GM23338 (cell line): ENCODE results near the gene UVRAG. TPM values are rescaled to one million over a fixed set of nuclear protein-coding genes. Genes with fewer than 3 reads are reported as not detected.

Experiments used
- ATAC-seq: fragments of 200-7000 bp; cut with Tn5 transposase; 3 replicates; pipeline ENCODE4 v1.9.1; 2020
- DNase-seq: peaks from one replicate; pipeline ENCODE4 v3.0.0-alpha.2; 2015; ENCODE audit warnings: low spot score
- H2AFZ ChIP-seq: fragments of 200-600 bp; sonication (generic); 2 replicates; pipeline ENCODE4 v1.8.0; 2016; ENCODE audit warnings: antibody characterized with exemption, mild to moderate bottlenecking, moderate library complexity
- H3F3A ChIP-seq: fragments of 200-600 bp; sonication (generic); replicated peaks from 2 replicates; pipeline ENCODE4 v1.8.0; 2017; ENCODE audit warnings: antibody characterized with exemption, mixed run types, low read depth
- H3K27ac ChIP-seq: fragments of 200-600 bp; sonication (generic); 2 replicates; pipeline ENCODE4 v1.6.1; 2016; ENCODE audit warnings: low read depth
- H3K27me3 ChIP-seq: fragments of 200-600 bp; sonication (generic); 2 replicates; pipeline ENCODE4 v1.8.0; 2016; ENCODE audit warnings: mild to moderate bottlenecking, mixed run types, moderate library complexity; ENCODE audit not compliant: insufficient read depth
- H3K36me3 ChIP-seq: fragments of 200-600 bp; sonication (generic); 2 replicates; pipeline ENCODE4 v1.8.0; 2016; ENCODE audit warnings: mild to moderate bottlenecking; ENCODE audit not compliant: insufficient read depth
- H3K4me1 ChIP-seq: fragments of 200-600 bp; sonication (generic); 2 replicates; pipeline ENCODE4 v1.8.0; 2016; ENCODE audit warnings: mild to moderate bottlenecking, moderate library complexity; ENCODE audit not compliant: insufficient read depth
- H3K4me2 ChIP-seq: fragments of 200-600 bp; sonication (generic); 2 replicates; pipeline ENCODE4 v1.7.1; 2017; ENCODE audit warnings: mixed run types
- H3K4me3 ChIP-seq: fragments of 200-600 bp; sonication (generic); 2 replicates; pipeline ENCODE4 v1.6.1; 2016; ENCODE audit warnings: mixed run types
- H3K79me2 ChIP-seq: fragments of 200-600 bp; sonication (generic); replicated peaks from 2 replicates; pipeline ENCODE4 v1.8.0; 2017; ENCODE audit warnings: mild to moderate bottlenecking; ENCODE audit not compliant: insufficient read depth
- H3K9me2 ChIP-seq: fragments of 200-600 bp; sonication (generic); 2 replicates; pipeline ENCODE4 v1.8.0; 2017; ENCODE audit not compliant: insufficient read depth
- H4K20me1 ChIP-seq: fragments of 200-600 bp; sonication (generic); replicated peaks from 2 replicates; pipeline ENCODE4 v1.8.0; 2017; ENCODE audit warnings: mild to moderate bottlenecking; ENCODE audit not compliant: insufficient read depth
- H3K27ac Mint-ChIP-seq: 2 replicates; pipeline ENCODE4 v1.8.0; 2020; ENCODE audit warnings: inconsistent platforms, mild to moderate bottlenecking, moderate library complexity, mixed read lengths
- H3K27me3 Mint-ChIP-seq: 3 replicates; pipeline ENCODE4 v1.8.0; 2022; ENCODE audit warnings: low read depth, mild to moderate bottlenecking, moderate library complexity, mixed read lengths, inconsistent platforms; ENCODE audit not compliant: insufficient read depth, poor library complexity
- H3K36me3 Mint-ChIP-seq: 3 replicates; pipeline ENCODE4 v1.8.0; 2021; ENCODE audit warnings: low read depth, mild to moderate bottlenecking, inconsistent platforms, moderate library complexity, mixed read lengths
- H3K4me1 Mint-ChIP-seq: 3 replicates; pipeline ENCODE4 v1.8.0; 2020; ENCODE audit warnings: mild to moderate bottlenecking, inconsistent platforms, mixed read lengths
- H3K4me3 Mint-ChIP-seq: 3 replicates; pipeline ENCODE4 v1.8.0; 2021; ENCODE audit warnings: moderate library complexity, mild to moderate bottlenecking, inconsistent platforms, mixed read lengths
- H3K9me3 Mint-ChIP-seq: 3 replicates; pipeline ENCODE4 v1.8.0; 2020; ENCODE audit warnings: moderate library complexity, mild to moderate bottlenecking, inconsistent platforms, mixed read lengths
- CREB1 ChIP-seq: fragments of 250-450 bp; sonication (Bioruptor Pico); IDR thresholded peaks from 2 replicates; pipeline ENCODE4 v1.5.0; 2020; ENCODE audit warnings: low read depth, mild to moderate bottlenecking, moderate library complexity
- EZH2 ChIP-seq: fragments of 200-600 bp; sonication (generic); IDR thresholded peaks from one replicate; pipeline ENCODE4 v1.8.0; 2017; ENCODE audit warnings: antibody characterized with exemption, mild to moderate bottlenecking, low read depth; ENCODE audit not compliant: unreplicated experiment
- EZH2phosphoT487 ChIP-seq: fragments of 200-600 bp; sonication (generic); IDR thresholded peaks from one replicate; pipeline ENCODE4 v1.8.1; 2018; ENCODE audit warnings: antibody characterized with exemption; ENCODE audit not compliant: unreplicated experiment
- JUNB ChIP-seq: IDR thresholded peaks from one replicate; pipeline ENCODE4 v1.6.1; 2016; ENCODE audit warnings: antibody characterized with exemption; ENCODE audit not compliant: unreplicated experiment
- POLR2AphosphoS5 ChIP-seq: IDR thresholded peaks from 2 replicates; pipeline ENCODE4 v1.6.1; 2016; ENCODE audit warnings: antibody characterized with exemption, low read depth
- ZNF114 ChIP-seq: fragments of 250-450 bp; sonication (Bioruptor Pico); IDR thresholded peaks from 2 replicates; pipeline ENCODE4 v1.5.0; 2020; ENCODE audit warnings: mild to moderate bottlenecking, moderate library complexity
- ZNF331 ChIP-seq: fragments of 250-450 bp; sonication (Bioruptor Pico); IDR thresholded peaks from 2 replicates; pipeline ENCODE4 v1.5.0; 2020; ENCODE audit warnings: low read depth, mild to moderate bottlenecking, moderate library complexity
- polyA plus RNA-seq: library from polyadenylated mRNA; unstranded; fragments of >200 nt; fragmentation: Nextera tagmentation; extraction: Ambion mirVana; gene quantifications from 2 replicates; pipeline ENCODE4 v1.2.1, GENCODE V29; 2016
- total RNA-seq: library from RNA; depleted of rRNA; stranded (reverse); fragments of >200 nt; shearing (Covaris generic); gene quantifications from 2 replicates; pipeline ENCODE4 v1.2.3, GENCODE V29; 2014
- TF ChIP-seq, protein P1 (sequence below): fragments of 250-450 bp; sonication (Bioruptor Pico); IDR thresholded peaks from 2 replicates; pipeline ENCODE4 v1.5.0; 2020; ENCODE audit warnings: mild to moderate bottlenecking, moderate library complexity
- TF ChIP-seq, protein P2 (sequence below): IDR thresholded peaks from 2 replicates; pipeline ENCODE4 v1.6.1; 2016; ENCODE audit warnings: antibody characterized with exemption
- TF ChIP-seq, protein P3 (sequence below): IDR thresholded peaks from one replicate; pipeline ENCODE4 v1.6.1; 2018; ENCODE audit warnings: antibody characterized with exemption; ENCODE audit not compliant: unreplicated experiment
- TF ChIP-seq, protein P4 (sequence below), 2 experiments: fragments of 200-600 bp in 1 of 2; sonication (generic) in 1 of 2; conservative IDR thresholded peaks; 2 replicates each; pipeline versions ENCODE4 v1.5.1 to v1.6.1; 2016 to 2017; ENCODE audit warnings: antibody characterized with exemption in 2 of 2, low read depth in 2 of 2, mild to moderate bottlenecking in 2 of 2, moderate library complexity in 1 of 2

The UVRAG gene
- total and polyA plus RNA-seq, 2 experiments from 2014 or later, result 15.3 to 17.4 TPM

DNA sequence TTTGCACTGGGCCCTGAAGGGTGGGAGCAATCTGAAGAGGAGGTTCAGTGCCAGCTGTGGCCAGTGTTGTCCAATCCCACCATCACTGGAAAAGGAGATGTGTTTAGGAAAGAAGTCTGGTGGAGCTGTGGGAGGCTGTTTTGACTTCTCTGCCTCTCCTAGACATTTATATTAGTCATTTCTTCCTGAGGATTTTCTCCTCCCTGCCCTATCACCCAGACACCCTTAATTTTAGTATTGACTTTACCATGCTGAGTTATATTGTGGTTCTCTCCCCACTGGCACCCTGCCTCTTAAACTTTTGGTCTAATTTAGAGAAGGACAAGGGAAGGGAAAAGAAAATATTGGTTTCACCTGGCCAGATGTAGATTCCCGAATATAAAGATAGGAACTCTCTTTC, 232.2 kb downstream of the UVRAG start:
- ATAC-seq, result no peak
- Mint-ChIP-seq H3K9me3 (peaks cover 34% of the 10 kb centered on the region), H3K36me3 (peaks cover 46% of the 10 kb centered on the region), H3K4me1 (peaks cover 9% of the 10 kb centered on the region), H3K4me3 (no peak overlapping the region), H3K27me3 (peaks cover 2% of the 10 kb centered on the region), H3K27ac (no peak overlapping the region)
- Histone ChIP-seq H3K4me2 (no peak overlapping the region), H3K9me2 (no peaks in the 10 kb centered on the region), H3K4me3 (no peak overlapping the region), H3K27ac (no peak overlapping the region), H4K20me1 (no peaks in the 10 kb centered on the region), H3F3A (no peaks in the 10 kb centered on the region), H3K36me3 (peaks cover 12% of the 10 kb centered on the region; the same call in 1 of the 2 replicates), H3K4me1 (0 out of 2 replicates have a peak, but pooled peaks cover 4% of the 10 kb centered on the region), H2AFZ (no peak overlapping the region), H3K27me3 (no peaks in the 10 kb centered on the region), H3K79me2 (no peaks in the 10 kb centered on the region)
- TF ChIP-seq POLR2AphosphoS5 (no peak), EZH2 (no peak), CREB1 (CRISPR knock-in tag) (no peak), EZH2phosphoT487 (no peak), ZNF331 (CRISPR knock-in tag) (no peak), ZNF114 (CRISPR knock-in tag) (no peak), JUNB (no peak)
- TF ChIP-seq, protein P1, sequence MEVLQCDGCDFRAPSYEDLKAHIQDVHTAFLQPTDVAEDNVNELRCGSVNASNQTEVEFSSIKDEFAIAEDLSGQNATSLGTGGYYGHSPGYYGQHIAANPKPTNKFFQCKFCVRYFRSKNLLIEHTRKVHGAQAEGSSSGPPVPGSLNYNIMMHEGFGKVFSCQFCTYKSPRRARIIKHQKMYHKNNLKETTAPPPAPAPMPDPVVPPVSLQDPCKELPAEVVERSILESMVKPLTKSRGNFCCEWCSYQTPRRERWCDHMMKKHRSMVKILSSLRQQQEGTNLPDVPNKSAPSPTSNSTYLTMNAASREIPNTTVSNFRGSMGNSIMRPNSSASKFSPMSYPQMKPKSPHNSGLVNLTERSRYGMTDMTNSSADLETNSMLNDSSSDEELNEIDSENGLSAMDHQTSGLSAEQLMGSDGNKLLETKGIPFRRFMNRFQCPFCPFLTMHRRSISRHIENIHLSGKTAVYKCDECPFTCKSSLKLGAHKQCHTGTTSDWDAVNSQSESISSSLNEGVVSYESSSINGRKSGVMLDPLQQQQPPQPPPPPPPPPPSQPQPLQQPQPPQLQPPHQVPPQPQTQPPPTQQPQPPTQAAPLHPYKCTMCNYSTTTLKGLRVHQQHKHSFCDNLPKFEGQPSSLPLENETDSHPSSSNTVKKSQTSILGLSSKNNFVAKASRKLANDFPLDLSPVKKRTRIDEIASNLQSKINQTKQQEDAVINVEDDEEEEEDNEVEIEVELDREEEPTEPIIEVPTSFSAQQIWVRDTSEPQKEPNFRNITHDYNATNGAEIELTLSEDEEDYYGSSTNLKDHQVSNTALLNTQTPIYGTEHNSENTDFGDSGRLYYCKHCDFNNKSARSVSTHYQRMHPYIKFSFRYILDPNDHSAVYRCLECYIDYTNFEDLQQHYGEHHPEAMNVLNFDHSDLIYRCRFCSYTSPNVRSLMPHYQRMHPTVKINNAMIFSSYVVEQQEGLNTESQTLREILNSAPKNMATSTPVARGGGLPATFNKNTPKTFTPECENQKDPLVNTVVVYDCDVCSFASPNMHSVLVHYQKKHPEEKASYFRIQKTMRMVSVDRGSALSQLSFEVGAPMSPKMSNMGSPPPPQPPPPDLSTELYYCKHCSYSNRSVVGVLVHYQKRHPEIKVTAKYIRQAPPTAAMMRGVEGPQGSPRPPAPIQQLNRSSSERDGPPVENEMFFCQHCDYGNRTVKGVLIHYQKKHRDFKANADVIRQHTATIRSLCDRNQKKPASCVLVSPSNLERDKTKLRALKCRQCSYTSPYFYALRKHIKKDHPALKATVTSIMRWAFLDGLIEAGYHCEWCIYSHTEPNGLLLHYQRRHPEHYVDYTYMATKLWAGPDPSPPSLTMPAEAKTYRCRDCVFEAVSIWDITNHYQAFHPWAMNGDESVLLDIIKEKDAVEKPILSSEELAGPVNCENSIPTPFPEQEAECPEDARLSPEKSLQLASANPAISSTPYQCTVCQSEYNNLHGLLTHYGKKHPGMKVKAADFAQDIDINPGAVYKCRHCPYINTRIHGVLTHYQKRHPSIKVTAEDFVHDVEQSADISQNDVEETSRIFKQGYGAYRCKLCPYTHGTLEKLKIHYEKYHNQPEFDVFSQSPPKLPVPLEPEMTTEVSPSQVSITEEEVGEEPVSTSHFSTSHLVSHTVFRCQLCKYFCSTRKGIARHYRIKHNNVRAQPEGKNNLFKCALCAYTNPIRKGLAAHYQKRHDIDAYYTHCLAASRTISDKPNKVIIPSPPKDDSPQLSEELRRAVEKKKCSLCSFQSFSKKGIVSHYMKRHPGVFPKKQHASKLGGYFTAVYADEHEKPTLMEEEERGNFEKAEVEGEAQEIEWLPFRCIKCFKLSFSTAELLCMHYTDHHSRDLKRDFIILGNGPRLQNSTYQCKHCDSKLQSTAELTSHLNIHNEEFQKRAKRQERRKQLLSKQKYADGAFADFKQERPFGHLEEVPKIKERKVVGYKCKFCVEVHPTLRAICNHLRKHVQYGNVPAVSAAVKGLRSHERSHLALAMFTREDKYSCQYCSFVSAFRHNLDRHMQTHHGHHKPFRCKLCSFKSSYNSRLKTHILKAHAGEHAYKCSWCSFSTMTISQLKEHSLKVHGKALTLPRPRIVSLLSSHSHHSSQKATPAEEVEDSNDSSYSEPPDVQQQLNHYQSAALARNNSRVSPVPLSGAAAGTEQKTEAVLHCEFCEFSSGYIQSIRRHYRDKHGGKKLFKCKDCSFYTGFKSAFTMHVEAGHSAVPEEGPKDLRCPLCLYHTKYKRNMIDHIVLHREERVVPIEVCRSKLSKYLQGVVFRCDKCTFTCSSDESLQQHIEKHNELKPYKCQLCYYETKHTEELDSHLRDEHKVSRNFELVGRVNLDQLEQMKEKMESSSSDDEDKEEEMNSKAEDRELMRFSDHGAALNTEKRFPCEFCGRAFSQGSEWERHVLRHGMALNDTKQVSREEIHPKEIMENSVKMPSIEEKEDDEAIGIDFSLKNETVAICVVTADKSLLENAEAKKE (CRISPR knock-in tag), result no peak
- TF ChIP-seq, protein P2, sequence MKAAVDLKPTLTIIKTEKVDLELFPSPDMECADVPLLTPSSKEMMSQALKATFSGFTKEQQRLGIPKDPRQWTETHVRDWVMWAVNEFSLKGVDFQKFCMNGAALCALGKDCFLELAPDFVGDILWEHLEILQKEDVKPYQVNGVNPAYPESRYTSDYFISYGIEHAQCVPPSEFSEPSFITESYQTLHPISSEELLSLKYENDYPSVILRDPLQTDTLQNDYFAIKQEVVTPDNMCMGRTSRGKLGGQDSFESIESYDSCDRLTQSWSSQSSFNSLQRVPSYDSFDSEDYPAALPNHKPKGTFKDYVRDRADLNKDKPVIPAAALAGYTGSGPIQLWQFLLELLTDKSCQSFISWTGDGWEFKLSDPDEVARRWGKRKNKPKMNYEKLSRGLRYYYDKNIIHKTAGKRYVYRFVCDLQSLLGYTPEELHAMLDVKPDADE, result no peak
- TF ChIP-seq, protein P3, sequence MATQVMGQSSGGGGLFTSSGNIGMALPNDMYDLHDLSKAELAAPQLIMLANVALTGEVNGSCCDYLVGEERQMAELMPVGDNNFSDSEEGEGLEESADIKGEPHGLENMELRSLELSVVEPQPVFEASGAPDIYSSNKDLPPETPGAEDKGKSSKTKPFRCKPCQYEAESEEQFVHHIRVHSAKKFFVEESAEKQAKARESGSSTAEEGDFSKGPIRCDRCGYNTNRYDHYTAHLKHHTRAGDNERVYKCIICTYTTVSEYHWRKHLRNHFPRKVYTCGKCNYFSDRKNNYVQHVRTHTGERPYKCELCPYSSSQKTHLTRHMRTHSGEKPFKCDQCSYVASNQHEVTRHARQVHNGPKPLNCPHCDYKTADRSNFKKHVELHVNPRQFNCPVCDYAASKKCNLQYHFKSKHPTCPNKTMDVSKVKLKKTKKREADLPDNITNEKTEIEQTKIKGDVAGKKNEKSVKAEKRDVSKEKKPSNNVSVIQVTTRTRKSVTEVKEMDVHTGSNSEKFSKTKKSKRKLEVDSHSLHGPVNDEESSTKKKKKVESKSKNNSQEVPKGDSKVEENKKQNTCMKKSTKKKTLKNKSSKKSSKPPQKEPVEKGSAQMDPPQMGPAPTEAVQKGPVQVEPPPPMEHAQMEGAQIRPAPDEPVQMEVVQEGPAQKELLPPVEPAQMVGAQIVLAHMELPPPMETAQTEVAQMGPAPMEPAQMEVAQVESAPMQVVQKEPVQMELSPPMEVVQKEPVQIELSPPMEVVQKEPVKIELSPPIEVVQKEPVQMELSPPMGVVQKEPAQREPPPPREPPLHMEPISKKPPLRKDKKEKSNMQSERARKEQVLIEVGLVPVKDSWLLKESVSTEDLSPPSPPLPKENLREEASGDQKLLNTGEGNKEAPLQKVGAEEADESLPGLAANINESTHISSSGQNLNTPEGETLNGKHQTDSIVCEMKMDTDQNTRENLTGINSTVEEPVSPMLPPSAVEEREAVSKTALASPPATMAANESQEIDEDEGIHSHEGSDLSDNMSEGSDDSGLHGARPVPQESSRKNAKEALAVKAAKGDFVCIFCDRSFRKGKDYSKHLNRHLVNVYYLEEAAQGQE, result no peak
- TF ChIP-seq, protein P4, sequence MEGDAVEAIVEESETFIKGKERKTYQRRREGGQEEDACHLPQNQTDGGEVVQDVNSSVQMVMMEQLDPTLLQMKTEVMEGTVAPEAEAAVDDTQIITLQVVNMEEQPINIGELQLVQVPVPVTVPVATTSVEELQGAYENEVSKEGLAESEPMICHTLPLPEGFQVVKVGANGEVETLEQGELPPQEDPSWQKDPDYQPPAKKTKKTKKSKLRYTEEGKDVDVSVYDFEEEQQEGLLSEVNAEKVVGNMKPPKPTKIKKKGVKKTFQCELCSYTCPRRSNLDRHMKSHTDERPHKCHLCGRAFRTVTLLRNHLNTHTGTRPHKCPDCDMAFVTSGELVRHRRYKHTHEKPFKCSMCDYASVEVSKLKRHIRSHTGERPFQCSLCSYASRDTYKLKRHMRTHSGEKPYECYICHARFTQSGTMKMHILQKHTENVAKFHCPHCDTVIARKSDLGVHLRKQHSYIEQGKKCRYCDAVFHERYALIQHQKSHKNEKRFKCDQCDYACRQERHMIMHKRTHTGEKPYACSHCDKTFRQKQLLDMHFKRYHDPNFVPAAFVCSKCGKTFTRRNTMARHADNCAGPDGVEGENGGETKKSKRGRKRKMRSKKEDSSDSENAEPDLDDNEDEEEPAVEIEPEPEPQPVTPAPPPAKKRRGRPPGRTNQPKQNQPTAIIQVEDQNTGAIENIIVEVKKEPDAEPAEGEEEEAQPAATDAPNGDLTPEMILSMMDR (conservative IDR thresholded peaks at IDR 0.05; ENCODE audit: low read depth in 2 of 2), result no peak
- no peak for DNase-seq
